ENCODE measurements around the gene CIAO3.
"Not testable (repeated sequence)": the region's sequence is repeated elsewhere in the genome, so short reads cannot be mapped to it uniquely, and the experiment has no call there.

The CIAO3 gene

DNA sequence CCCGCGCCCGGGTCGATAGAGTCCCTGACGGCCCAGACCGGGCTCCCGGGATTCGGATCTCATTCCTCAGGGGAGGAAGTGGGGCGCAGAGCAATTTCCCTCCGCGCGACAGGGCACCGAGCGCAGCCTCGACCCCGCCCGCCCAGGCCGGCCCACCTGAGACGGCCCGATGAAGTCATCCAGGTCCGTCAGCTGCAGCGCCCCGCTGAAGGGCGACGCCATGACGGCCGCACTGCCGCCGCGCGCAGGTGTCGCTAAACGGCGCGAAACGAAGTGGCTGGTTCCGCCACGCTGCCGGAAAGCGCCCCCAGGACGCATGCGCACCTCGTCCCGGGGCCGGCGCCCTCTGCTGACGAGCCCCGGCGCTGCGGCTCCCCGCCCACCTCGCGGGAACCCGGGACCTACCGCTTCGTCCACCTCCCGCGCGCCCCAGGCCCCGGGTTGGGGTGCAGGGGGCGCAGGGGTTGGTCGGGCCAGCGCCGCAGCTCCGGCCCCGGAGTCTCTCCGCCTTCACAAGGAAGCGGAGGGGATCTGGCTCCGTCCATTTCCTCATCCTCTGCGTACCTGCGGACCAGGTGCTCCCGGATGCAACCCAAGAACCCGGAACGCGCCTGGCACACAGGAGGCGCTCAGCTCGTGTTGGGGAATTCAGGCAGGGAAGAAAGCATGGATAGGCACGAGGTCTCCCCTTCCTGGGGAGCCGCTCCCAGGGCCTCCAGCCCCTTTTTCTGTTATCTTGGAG is at the start of gene CIAO3:
Gene CIAO3 (minus strand): TSS at position 234 of the 742 bp plus-strand sequence. CDS start 12 bp downstream, at position 222.
- peak; percentile 68 for DNase-seq (ENCODE audit: low read depth)

DNA sequence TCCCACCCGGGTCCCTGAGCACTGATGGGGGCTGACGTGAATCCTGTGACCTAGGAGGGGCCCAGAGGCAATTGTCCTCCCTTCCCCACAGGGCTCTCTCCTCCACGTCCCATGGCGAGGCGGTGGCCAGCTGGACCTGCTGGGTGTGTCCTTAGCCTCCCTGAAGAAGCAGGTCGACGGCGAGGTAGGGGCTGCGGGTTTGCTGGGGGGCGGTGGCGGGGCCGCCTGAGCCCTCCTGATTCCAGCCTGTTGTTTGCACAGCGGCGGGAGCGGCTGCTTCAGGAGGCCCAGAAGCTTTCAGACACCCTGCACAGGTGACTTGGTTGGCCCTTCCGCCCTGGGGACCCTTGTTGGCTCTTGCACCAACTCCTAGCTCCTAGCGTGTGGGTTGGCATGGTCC is 49.3 kb upstream of the CIAO3 start:
- no peak for DNase-seq (ENCODE audit: low read depth)

DNA sequence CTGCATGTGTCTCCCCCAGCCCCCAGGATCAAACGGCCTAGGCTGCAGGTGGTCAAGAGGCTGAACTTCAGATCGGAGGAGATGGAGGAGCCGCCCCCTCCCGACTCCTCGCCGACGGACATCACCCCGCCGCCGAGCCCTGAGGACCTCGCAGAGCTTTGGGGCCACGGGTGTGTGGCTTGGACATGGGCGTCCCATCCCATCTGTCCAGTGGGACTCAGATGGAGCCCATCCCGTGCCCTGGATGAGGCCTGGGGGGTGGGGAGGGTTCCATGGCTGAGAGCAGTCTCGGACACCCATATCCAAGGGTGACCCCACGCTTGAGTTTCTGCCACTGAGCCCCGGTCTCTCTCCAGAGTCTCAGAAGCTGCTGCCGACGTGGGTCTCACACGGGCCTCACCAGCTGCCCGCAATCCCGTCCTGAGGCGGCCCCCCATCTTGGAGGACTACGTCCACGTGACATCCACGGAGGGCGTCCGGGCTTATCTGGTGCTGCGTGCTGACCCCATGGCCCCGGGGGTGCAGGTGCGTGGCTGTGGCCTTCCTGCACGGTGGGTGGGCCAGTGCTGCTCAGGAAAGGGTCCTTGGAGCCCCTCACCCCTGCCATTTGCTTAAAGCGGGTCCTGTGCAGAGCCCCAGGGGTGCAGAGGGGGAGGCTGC is 48.5 kb upstream of the CIAO3 start:
- no peak for DNase-seq (ENCODE audit: low read depth)

DNA sequence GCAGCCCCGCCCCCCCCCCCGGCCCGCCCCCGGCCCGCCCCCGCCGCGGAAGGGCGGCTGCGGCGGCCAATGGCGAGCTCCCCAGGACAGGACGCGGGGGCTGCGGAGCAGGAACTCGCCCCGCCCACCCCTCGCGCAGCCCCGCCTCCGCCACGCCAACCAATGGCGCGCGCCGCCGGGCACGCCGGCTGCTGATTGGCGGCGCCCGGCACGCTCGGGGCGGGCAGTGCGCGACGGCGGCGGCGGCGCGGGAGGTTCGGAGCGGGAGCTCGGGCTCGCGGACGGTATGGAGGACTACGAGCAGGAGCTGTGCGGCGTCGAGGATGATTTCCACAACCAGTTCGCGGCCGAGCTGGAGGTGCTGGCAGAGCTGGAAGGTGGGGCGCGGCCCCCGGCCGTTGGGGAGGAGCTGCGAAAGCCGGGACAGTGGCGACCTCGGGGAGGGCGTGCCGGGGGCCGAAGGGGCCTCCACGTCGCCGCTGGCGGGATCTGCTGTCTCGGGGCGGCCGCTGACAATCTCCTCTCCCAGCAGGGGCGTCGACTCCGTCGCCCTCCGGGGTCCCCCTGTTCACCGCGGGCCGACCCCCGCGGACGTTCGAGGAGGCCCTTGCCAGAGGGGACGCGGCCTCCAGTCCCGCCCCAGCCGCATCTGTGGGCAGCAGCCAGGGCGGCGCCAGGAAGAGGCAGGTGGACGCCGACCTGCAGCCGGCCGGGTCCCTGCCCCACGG is 47.8 kb upstream of the CIAO3 start, which contains the start of gene CHTF18:
Gene CHTF18 (plus strand): TSS at position 222 of the 728 bp plus-strand sequence. CDS start 65 bp downstream, at position 287.
- peak; percentile 83 for DNase-seq (ENCODE audit: low read depth)

DNA sequence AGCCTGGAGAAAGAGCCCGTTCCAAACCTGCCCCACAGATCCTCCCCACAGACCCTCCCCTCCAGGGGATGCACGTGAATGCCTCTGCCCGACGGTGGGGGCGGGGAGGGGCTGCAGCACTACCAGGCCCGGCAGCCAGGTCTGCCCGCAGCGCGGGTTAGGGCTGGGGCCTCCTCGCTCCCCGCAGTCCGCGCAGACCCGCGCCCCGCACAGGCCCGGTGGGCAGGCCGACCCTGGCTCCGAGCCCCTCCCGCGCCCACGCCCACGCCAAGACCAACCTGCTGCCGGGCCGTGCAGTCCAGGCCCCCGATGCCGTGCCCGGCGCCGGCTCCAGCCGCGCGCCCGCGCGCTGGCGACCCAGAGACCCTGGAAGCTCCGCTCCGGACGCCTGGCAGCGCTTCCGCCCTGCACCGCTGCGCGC is 47.2 kb upstream of the CIAO3 start, which contains the start of gene RPUSD1:
Gene RPUSD1 (minus strand): TSS at position 404 of the 421 bp plus-strand sequence. CDS start 644 bp downstream, outside the sequence.
- DNase-seq (ENCODE audit: low read depth): no peak

DNA sequence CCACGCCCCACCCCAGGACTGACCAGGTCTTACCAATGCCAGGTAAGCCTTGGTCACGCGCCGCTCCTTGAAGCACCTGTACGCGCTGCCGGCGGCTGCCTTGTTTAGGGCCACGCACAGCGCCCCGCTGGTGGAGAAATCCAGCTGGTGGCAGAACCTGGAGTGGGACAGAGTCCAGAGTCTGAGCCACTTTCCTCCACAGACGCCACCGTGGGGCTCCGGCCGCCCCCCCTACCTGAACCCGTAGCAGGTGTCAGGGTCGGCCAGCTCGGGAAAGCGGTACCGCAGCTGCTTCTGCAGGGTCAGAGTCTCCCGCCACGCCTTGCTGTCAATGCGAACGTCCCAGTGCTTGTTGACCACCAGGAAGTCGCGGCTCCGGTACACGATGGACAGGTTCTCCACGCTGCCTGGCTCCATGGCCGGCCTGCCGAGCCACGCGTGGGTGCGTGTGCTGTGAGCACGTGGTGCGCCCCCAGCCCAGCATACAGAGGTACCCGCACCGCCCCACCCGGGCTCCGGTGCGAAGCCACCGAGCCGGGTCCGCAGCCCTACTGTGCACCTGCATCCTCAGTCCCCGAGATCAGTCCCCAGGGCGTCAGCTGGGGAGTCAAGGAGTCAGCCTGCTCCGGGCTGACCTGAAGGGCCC is 46.6 kb upstream of the CIAO3 start:
- no peak for DNase-seq (ENCODE audit: low read depth)

DNA sequence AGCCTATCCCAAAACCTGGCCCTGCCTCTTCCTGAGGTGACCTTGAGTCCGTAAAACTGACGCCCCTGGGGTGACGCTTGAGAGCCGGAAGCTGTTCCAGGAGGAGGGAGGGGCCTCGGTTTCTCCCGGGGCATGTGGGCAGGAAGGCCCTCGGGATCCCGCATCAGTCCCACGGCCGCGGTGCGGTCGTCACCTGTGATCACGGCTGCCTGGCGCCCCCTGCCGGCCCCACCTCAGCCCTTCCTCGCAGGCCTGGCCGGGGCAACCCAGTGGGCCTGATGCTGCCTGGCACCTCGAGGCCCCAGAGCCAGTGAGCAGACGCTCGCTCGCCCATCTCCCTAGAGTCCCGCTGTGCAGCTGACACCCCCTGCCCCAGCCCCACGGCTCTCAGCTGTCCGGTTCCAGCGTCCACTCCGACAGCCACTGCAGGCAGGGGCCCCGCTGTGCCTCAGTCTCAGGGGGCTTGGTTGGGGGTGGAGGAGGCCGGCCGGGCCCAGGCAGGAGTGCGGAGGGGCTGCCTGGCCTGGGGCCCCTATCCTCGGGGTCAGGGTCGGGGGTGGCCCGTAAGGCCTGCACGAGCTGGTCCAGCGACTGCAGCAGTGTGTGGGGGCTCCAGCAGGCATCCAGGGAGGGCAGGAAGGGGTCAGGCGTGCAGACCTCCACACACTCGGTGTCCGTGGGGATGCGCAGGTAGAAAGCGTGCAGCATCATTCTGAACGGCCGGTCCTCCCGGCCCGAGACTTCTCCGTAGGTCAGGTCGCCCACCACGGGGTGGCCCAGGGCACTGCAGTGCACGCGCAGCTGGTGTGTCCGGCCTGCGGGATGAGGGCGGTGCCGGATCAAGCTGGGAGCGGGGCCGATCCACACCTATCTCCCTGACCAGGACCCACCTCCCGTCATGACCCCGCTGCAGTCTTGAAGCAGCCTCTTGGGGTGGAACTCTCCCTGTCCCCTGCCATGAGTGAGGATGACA is 45.1 kb upstream of the CIAO3 start:
- peak; percentile 12 for DNase-seq (ENCODE audit: low read depth)

DNA sequence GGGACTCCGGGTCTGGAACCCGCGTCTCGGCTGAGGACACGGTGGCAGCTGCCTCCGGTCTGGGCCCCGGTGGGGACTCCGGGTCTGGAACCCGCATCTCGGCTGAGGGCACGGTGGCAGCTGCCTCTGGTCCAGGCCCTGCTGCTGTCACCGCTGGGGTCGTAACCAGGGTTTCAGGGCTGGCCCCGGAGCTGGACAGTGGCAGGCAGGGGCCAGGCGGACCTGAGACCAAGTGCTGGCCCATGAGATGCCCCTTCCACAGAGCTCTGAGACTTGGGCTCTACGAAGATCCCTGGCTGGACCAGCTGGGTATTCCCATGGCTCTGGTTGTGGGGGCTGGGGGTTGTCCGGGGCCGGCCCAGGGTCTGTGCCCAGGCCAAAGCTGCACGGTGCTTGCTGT is 43.6 kb upstream of the CIAO3 start:
- no peak for DNase-seq (ENCODE audit: low read depth)

DNA sequence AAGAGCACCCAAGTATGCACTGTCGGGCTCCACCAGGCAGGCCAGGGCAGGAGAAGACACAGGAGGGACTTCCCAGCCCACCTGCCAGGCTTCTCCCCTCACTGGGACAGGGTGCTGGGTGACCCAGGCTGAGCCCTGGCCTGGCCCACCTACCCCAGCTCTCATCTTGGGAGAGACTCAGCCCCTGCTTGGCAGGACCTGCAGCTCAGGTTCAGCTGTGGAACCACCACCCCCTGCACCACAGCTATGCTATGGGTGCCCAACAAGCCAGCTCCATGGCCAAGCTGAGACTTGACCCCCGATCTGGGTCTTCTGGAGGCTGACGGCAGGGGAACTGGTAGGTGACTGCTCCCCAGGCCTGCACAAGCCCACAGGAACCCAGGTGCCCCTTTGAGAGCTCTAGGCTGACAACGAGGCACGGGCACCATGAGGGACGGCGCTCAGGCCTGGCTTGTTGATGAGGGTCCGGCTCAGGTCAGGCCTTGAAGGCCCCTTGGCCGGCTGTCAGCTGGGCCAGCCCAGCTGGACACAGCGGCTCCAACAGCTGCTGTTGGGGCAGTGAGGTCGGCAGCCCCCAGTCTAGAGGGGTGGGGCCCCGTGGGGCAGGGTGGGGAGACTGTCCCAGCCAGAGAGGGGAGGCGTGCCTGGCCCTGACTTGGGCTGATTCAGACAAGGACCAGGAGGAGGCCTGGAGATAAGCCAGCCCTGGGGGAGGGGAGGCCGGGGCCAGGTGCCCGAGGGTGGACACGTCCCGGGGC is 42.8 kb upstream of the CIAO3 start:
- DNase-seq (ENCODE audit: low read depth): no peak

DNA sequence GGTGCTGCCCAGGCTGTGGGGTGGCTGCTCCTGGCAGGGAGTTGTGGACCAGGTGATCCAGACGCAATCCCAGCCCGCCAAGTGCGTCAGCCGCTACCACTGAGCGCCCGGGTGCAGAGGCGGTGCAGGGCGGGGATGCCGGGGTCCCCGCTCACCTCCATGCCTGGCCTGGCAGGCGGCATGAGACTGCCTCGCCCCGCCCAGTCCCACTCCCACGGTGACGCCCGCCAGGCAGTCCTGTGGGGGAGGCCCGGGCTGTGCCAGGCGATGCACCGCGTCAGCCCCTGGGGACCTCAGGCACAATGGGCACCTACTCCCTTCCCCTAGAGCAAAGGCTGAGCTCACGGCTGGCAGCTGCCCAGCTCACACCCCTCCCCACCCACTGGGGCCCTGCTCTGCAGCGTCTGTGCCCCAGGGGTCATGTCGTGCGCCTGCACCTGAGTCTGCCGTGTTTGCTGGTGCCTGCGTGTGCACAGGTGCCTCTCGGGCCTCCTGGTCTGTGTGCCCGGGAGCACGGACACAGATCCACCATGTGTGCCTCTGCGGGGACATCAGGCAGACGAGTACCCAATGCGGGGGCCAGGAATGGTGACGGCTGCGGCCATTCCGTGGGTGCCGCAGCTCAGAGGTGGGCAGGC is 42.1 kb upstream of the CIAO3 start:
- DNase-seq (ENCODE audit: low read depth): no peak

DNA sequence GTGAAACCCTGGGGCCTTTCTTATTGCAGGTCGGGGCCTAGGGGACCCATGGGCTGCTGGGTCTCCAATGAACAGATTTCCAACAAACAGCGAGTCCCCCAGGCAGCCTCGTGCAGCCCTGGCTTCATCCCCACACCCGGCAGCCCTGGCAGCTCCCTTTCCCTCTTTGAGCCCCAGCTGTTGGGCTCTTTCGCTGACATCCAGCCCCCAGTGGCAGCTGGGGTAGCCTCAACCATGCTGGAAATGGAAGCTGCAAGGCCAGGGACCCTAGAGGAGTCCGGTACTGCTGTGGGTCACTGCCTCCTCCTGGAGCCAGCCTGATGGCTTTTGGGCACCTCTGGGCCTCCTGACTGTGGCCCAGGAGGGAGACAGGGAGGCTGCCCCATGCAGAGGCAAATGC is 41.5 kb upstream of the CIAO3 start:
- no peak for DNase-seq (ENCODE audit: low read depth)

DNA sequence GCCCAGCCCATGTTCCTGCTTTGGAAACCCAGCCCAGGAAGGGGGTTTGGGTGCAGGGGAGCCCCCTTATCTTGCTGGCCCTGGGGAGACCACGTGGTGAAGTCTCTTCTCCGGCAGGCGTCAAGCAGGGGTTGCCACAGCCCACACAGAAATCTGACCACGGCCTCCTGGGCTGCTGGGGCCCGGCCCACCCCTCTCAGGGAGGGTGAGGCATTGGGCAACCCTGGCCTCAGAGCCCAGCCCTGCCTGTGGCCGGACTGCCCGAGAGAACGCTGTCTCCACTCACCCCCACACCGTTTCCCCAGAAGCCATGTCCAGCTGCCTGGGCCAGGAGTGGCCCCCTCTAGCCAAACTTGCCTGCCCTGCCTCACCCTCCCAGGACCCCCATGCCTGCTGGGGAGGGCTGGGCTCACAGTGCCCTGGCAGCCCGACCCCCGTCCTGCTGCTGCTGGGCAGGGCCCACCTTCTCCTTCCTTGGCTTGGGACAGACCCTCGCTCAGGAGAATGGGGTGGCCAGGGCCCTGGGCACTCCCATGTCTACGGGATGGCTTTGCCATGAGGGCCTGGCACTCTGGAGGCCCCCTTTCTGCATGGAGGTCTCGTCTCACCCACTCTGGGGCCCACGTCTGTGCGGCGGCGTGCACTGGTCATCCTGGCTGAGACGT is 40.7 kb upstream of the CIAO3 start:
- DNase-seq (ENCODE audit: low read depth): no peak

DNA sequence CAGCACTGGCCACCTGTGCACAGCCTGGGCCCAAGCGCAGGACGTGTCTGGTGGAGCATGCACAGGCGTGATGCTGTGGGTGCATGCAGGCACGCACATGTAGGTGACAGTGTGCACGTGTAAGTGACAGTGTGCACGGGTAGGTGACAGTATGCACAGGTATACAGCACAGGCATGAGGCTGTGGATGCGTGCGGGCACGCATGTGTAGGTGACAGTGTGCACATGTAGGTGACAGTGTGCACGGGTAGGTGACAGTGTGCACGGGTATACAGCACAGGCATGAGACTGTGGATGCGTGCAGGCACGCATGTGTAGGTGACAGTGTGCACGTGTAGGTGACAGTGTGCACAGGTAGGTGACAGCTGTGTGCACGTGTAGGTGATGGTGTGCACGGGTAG is 39.5 kb upstream of the CIAO3 start:
- no peak for DNase-seq (ENCODE audit: low read depth)

DNA sequence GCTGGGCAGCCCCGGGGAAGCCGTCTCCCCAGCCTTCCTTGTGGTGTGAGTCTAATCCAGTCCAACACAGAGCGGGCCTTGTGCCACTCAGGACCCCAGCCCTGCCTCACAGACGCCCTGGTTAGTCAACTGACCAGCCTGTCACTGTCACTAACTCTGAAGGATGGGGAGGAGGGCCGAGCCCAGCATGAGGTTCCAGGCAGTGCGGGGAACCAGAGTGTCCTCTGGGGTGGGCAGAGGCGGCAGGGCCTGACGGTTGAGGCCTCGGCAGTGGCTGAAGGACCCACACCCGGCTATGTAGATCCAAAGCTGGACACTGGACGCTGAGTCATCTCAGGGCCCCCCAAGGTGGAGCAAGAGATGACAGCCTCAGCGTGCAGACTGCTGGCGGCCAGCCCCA is 38.8 kb upstream of the CIAO3 start:
- DNase-seq (ENCODE audit: low read depth): no peak

DNA sequence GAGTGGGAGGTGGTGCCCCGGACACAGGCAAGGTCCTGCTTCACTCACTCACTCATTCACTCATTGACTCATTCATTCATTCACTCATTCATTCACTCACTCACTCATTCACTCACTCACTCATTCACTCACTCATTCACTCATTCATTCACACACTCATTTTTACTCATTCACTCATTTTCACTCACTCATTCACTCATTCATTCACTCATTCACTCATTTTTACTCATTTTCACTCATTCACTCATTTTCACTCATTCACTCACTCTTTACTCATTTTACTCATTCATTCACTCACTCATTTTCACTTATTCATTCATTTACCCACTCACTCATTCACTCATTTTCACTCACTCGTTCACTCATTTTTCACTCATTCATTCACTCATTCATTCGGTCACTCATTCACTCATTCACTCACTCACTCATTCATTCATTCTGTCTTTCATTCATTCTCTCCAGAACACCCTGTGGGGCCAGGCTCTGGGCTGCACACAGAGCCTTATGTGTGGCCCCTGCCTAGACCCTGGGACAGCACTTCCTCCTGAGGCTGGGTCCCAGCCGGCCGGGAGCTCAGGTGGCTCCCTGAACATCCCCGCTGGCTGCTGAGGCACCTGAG is 38.2 kb upstream of the CIAO3 start:
- DNase-seq (ENCODE audit: low read depth): no peak

DNA sequence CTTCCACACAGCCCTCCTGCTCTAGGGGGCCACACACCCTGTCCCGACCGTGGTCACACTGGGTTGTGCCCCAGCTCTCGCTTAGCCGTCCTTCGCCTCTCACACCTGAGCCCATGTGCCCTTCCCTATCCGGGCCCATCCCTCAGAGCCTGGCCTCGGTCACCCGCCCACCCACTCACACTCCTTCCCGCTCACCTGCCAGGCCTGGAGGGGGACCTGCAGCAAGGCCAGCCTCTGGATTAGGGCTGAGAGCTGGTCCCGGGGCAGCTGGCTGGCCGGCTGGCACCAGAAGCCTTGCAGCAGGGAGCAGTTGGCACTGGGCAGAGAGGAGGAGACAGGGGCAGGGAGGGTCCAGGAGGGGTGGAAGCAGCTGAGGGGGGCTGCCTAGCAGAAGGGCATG is 37.6 kb upstream of the CIAO3 start:
- DNase-seq (ENCODE audit: low read depth): no peak

DNA sequence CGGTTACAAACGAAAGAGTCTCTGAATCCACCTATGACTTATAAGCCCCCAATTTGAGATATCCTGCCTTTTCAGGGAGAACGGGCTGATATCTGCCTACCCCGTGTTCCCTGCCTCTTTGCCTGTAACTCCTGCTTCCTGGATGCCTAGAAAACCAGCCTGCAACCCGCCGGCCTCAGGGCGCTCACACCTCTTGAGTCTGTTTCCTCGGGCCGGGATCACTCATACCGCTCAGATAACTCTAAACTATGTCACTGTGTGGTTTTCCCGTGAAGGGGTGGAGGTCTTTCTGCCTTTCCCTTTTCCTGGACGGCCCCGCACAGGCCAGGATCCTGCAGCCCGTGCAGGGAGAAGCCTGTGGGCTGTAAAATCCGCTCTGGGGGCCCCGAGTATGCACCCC is 37.0 kb upstream of the CIAO3 start:
- DNase-seq (ENCODE audit: low read depth): no peak

DNA sequence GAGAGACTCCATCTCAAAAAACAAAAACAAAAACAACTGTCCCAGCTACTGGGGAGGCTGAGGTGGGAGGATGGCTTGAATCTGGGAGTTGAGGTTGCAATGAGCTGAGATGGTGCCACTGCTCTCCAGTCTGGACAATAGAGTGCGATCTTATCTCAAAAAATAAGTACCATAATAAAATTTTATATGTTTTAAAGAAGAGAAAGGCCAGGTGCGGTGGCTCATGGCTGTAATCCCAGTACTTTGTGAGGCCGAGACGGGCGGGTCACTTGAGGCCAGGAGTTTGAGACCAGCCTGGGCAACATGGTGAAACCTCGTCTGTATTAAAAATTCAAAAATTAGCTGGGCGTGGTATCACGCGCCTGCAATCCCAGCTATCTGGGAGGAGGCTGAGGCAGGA is 36.0 kb upstream of the CIAO3 start:
- DNase-seq (ENCODE audit: low read depth): no peak

DNA sequence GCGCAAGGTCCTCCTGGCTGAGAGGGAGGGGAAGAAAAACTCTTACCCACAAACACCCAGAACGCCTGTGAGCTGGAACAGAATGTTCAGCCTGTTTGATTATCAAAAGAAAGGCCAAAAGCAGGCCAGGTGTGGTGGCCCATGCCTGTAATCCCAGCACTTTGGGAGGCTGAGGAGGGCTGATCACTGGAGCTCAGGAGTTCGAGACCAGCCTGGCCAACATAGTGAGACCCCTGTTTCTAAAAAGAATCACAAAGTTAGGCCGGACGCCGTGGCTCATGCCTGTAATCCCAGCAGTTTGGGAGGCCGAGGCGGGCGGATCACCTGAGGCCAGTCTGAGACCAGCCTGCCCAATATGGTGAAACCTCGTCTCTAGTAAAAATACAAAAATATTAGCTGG is 35.5 kb upstream of the CIAO3 start:
- not testable (repeated sequence) for DNase-seq (ENCODE audit: low read depth)

Data from stromal cell of bone marrow (primary cell).